ENCODE results near the gene STARD13. TPM values are rescaled to one million over a fixed set of nuclear protein-coding genes. Genes with fewer than 3 reads are reported as not detected.

Gene STARD13
- total RNA-seq, 1 experiment from 2014 or later, result 4.1 TPM

GRCh38 chr13:33202644-33203169, 82.8 kb downstream of the STARD13 start (continued):
- TF ChIP-seq ZBTB33 (IDR thresholded peaks at IDR 0.05; ENCODE audit: extremely low read depth, insufficient replicate concordance, low read length) (no peak), TCF7L2 (IDR thresholded peaks at IDR 0.05; ENCODE audit: borderline replicate concordance, extremely low read depth, insufficient read depth, insufficient read length) (no peak), REST (IDR thresholded peaks at IDR 0.05; ENCODE audit: low read depth) (no peak), CBX3 (IDR thresholded peaks at IDR 0.05; ENCODE audit: low read depth) (no peak), ATF3 (IDR thresholded peaks at IDR 0.05) (no peak), POLR2A (IDR thresholded peaks at IDR 0.05; ENCODE audit: borderline replicate concordance, extremely low read depth, insufficient read depth, insufficient read length) (no peak)

- H3K4me2 ChIP-seq (ENCODE audit: low read length), result no peak overlapping the region
- CTCF ChIA-PET, result no interaction called here
- DNase-seq (ENCODE audit: low read depth, low spot score), result no peak
- intact Hi-C loops (cut with micrococcal nuclease), result no loop called here
- RAD21 ChIA-PET (ENCODE audit: low non-redundant PET in 1 of 2, low total read pairs in 2 of 2, uncharacterized antibody in 2 of 2, unreplicated experiment in 2 of 2), result no interaction called here
- H3K27me3 ChIP-seq (ENCODE audit: insufficient read depth, low read length), result no peaks in the 10 kb centered on the region
- no peak overlapping the region for H3K4me3 ChIP-seq (replicated peaks in 1 of 2; ENCODE audit: low read depth in 1 of 2, low read length in 2 of 2)
- no peaks in the 10 kb centered on the region for H3K4me1 ChIP-seq (ENCODE audit: control insufficient read depth in 1 of 2, insufficient read depth in 2 of 2, low read length in 2 of 2)
- no peak overlapping the region for H3K27ac ChIP-seq (ENCODE audit: low read depth, low read length)
- H3K79me2 ChIP-seq (ENCODE audit: insufficient read depth, low read length), result no peaks in the 10 kb centered on the region
- no peaks in the 10 kb centered on the region for H3K9me3 ChIP-seq (ENCODE audit: control insufficient read depth in 1 of 2, insufficient read depth in 1 of 2, low read depth in 1 of 2, low read length in 2 of 2)
- no peak overlapping the region for H2AFZ ChIP-seq (ENCODE audit: low read depth, low read length, poor library complexity, severe bottlenecking)
- no peak for ATAC-seq
- POLR2A ChIA-PET, result no interaction called here
- BruUV-seq (replicated peaks), result no TSS peak
- no peaks in the 10 kb centered on the region for H3K36me3 ChIP-seq (ENCODE audit: control insufficient read depth in 1 of 2, insufficient read depth in 2 of 2, low read length in 2 of 2)
- no peaks in the 10 kb centered on the region for H3K9me2 ChIP-seq (ENCODE audit: insufficient read depth)
- no peaks in the 10 kb centered on the region for H4K20me1 ChIP-seq (ENCODE audit: insufficient read depth)
- H3K9ac ChIP-seq (ENCODE audit: low read length), result no peak overlapping the region
- no peak for TF ChIP-seq EGR1 (IDR thresholded peaks at IDR 0.05; ENCODE audit: low read depth)
- TF ChIP-seq CTCF (IDR thresholded peaks at IDR 0.05 in 2 of 3, conservative IDR thresholded peaks at IDR 0.05 in 1 of 3; ENCODE audit: borderline replicate concordance in 1 of 3, insufficient read depth in 1 of 3, low read depth in 2 of 3, low read length in 2 of 3), result no peak
- TF ChIP-seq MAX (IDR thresholded peaks at IDR 0.05), result no peak
- TF ChIP-seq SRF (IDR thresholded peaks at IDR 0.05; ENCODE audit: low read depth), result no peak
- TF ChIP-seq FOSL1 (IDR thresholded peaks at IDR 0.05; ENCODE audit: low read depth), result no peak
- no peak for TF ChIP-seq CEBPB (IDR thresholded peaks at IDR 0.05; ENCODE audit: low read depth)
- no peak for TF ChIP-seq EZH2phosphoT487 (IDR thresholded peaks at IDR 0.05; ENCODE audit: borderline replicate concordance)
- TF ChIP-seq ZBTB33 (IDR thresholded peaks at IDR 0.05; ENCODE audit: extremely low read depth, insufficient replicate concordance, low read length), result no peak
- no peak for TF ChIP-seq TCF7L2 (IDR thresholded peaks at IDR 0.05; ENCODE audit: borderline replicate concordance, extremely low read depth, insufficient read depth, insufficient read length)
- TF ChIP-seq POLR2A (IDR thresholded peaks at IDR 0.05; ENCODE audit: borderline replicate concordance, extremely low read depth, insufficient read depth, insufficient read length), result no peak
- no peak for TF ChIP-seq JUND (IDR thresholded peaks at IDR 0.05)
These were observed 83.9 kb downstream of the STARD13 start for GRCh38 chr13:33201659-33202058.
